Measurements from ENCODE around the gene SHROOM1. TPM values are rescaled to one million over a fixed set of nuclear protein-coding genes. Genes with fewer than 3 reads are reported as not detected.

SHROOM1 gene
- total RNA-seq, 6 donors from 2014 or later, result 7.7 to 27.6 (median 20.0) TPM

DNA sequence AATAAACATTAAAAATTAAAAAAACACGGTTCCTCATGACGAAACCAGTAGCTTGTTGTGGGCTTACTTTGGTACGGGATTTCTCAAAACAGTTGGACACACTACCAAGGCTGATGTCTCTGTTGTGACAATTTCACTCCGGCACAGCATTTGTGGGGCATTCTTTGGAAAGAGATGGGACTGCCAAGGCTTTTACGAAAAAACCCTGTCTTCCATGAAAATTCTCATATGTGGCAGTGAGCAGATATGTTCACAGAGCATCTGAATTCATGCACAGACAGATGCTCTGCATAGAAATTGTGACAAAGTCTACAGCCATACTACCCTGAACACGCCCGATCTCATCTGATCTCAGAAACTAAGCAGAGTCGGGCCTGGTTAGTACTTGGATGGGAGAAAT is 17.8 kb upstream of the SHROOM1 start:
- Histone ChIP-seq H3K4me1 (peaks cover 0 to under 1% (median 0%) of the 10 kb centered on the region in 4 donors), H3K9me3 (no peaks in the 10 kb centered on the region), H3K27me3 (no peaks in the 10 kb centered on the region), H3K27ac (no peak overlapping the region), H3K4me3 (no peak overlapping the region), H3K36me3 (no peaks in the 10 kb centered on the region)
- ATAC-seq (ENCODE audit: low FRiP score in 2 of 2), result no peak
- no peak for DNase-seq
- WGBS, 2 donors, result 92 to 93% methylated on average over 8 of the region's 8 CpGs
- TF ChIP-seq POLR2A (IDR thresholded peaks at IDR 0.05), result no peak
- TF ChIP-seq, protein P1, sequence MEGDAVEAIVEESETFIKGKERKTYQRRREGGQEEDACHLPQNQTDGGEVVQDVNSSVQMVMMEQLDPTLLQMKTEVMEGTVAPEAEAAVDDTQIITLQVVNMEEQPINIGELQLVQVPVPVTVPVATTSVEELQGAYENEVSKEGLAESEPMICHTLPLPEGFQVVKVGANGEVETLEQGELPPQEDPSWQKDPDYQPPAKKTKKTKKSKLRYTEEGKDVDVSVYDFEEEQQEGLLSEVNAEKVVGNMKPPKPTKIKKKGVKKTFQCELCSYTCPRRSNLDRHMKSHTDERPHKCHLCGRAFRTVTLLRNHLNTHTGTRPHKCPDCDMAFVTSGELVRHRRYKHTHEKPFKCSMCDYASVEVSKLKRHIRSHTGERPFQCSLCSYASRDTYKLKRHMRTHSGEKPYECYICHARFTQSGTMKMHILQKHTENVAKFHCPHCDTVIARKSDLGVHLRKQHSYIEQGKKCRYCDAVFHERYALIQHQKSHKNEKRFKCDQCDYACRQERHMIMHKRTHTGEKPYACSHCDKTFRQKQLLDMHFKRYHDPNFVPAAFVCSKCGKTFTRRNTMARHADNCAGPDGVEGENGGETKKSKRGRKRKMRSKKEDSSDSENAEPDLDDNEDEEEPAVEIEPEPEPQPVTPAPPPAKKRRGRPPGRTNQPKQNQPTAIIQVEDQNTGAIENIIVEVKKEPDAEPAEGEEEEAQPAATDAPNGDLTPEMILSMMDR (IDR thresholded peaks at IDR 0.05), result no peak
- no peak for TF ChIP-seq POLR2AphosphoS5 (IDR thresholded peaks at IDR 0.05)
- TF ChIP-seq EP300 (IDR thresholded peaks at IDR 0.05), result no peak

DNA sequence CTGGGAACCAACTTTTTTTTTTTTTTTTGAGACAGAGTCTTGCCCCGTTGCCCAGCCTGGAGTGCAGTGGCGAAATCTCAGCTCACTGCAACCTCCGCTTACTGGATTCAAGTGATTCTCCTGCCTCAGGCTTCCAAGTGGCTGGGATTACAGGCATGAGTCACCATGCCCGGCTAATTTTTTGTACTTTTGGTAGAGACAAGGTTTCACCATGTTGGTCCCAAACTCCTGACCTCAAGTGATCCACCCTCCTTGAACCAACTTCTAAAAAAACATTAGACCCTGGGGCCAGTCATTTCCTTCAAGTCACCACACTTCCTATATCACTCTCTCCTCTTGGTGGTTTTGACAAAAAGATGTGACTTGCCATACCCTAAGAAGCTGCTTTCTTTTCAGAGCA is 10.9 kb upstream of the SHROOM1 start:
- Histone ChIP-seq H3K4me1 (peaks cover 23 to 30% (median 26%) of the 10 kb centered on the region in 4 donors), H3K4me3 (no peak overlapping the region), H3K9me3 (no peaks in the 10 kb centered on the region), H3K36me3 (no peaks in the 10 kb centered on the region), H3K27ac (peak overlapping the region; percentile 67 to 89 (median 78)), H3K27me3 (no peaks in the 10 kb centered on the region)
- DNase-seq (peak in 1 of 2 donors; percentile 79), ATAC-seq (ENCODE audit: low FRiP score in 2 of 2) (peak; percentile 24 to 32)
- TF ChIP-seq POLR2AphosphoS5 (IDR thresholded peaks at IDR 0.05) (no peak), POLR2A (IDR thresholded peaks at IDR 0.05) (no peak), EP300 (IDR thresholded peaks at IDR 0.05) (no peak)
- TF ChIP-seq, protein P1 (IDR thresholded peaks at IDR 0.05), result no peak
- 68 to 74% methylated on average over 4 of the region's 4 CpGs for WGBS, 2 donors

DNA sequence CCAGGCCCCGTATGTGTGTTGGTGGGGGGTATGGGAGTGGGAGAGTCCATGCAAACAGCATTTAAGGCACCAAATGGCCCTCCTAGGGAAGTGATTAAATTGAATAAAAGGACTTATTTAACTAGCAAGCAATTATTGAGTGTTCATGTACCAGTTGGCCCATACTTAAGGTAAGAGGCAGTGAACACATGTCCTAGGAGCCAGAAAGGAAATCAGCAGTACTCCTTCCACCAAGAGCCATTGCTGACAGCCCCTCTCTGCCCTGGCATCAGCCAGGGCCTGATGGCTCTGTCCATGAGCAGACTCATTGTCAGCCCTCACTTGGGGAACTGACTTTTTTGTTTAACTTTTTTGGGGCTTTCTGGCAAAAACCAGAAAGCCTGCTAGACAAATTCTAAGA is 10.4 kb upstream of the SHROOM1 start:
- DNase-seq (no peak), ATAC-seq (ENCODE audit: low FRiP score in 2 of 2) (no peak)
- WGBS, 2 donors, result 42 to 70% methylated on average over 1 of the region's 1 CpG
- H3K4me1 ChIP-seq, result peaks cover 23 to 30% (median 26%) of the 10 kb centered on the region in 4 donors
- no peaks in the 10 kb centered on the region for H3K9me3 ChIP-seq
- no peaks in the 10 kb centered on the region for H3K27me3 ChIP-seq
- no peaks in the 10 kb centered on the region for H3K36me3 ChIP-seq
- peak overlapping the region; percentile 67 to 89 (median 78) for H3K27ac ChIP-seq
- no peak for TF ChIP-seq POLR2A (IDR thresholded peaks at IDR 0.05)
- no peak for TF ChIP-seq POLR2AphosphoS5 (IDR thresholded peaks at IDR 0.05)
- TF ChIP-seq, protein P1 (IDR thresholded peaks at IDR 0.05), result no peak
- no peak for TF ChIP-seq EP300 (IDR thresholded peaks at IDR 0.05)
- H3K4me3 ChIP-seq, result no peak overlapping the region

DNA sequence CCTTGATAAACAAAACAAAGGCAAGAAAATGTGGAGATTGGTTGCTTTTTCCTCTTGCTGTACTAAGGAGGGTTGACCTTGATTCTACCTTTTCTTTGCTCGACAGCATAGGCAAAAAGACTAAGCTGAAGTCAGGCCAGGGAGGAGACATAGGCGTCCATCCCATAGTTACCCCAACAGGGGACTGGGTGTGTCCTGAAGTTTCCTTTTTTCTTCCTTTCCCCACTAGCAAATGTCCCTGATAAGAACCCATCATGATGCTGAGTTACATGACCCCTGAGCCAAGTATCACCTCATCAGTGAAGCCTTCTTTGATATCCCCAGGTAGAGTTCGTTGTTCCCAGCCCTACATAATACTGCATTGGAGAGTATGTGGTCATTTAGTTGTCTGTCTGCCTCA is 9.9 kb upstream of the SHROOM1 start:
- no peak for ATAC-seq (ENCODE audit: low FRiP score in 2 of 2)
- no peak overlapping the region for H3K4me3 ChIP-seq
- WGBS, 2 donors, result 52 to 64% methylated on average over 3 of the region's 3 CpGs
- H3K4me1 ChIP-seq, result peaks cover 23 to 30% (median 26%) of the 10 kb centered on the region in 4 donors
- H3K36me3 ChIP-seq, result no peaks in the 10 kb centered on the region
- TF ChIP-seq, protein P1 (IDR thresholded peaks at IDR 0.05), result no peak
- TF ChIP-seq POLR2AphosphoS5 (IDR thresholded peaks at IDR 0.05), result no peak
- TF ChIP-seq EP300 (IDR thresholded peaks at IDR 0.05), result no peak
- no peaks in the 10 kb centered on the region for H3K9me3 ChIP-seq
- H3K27me3 ChIP-seq, result no peaks in the 10 kb centered on the region
- no peak for DNase-seq
- H3K27ac ChIP-seq, result peak overlapping the region; percentile 67 to 89 (median 78)
